22Rv1 (cell line): ENCODE measurements around the gene AXL.

ENCODE experiments used
- ZFX ChIP-seq: fragments of 450-650 bp; IDR thresholded peaks from 2 replicates; pipeline ENCODE4 v1.6.1; 2017; ENCODE audit warnings: antibody characterized with exemption, borderline replicate concordance
- TF ChIP-seq, protein P1 (sequence below): fragments of 450-650 bp; IDR thresholded peaks from 2 replicates; pipeline ENCODE4 v1.5.1; 2017; ENCODE audit warnings: mild to moderate bottlenecking

DNA sequence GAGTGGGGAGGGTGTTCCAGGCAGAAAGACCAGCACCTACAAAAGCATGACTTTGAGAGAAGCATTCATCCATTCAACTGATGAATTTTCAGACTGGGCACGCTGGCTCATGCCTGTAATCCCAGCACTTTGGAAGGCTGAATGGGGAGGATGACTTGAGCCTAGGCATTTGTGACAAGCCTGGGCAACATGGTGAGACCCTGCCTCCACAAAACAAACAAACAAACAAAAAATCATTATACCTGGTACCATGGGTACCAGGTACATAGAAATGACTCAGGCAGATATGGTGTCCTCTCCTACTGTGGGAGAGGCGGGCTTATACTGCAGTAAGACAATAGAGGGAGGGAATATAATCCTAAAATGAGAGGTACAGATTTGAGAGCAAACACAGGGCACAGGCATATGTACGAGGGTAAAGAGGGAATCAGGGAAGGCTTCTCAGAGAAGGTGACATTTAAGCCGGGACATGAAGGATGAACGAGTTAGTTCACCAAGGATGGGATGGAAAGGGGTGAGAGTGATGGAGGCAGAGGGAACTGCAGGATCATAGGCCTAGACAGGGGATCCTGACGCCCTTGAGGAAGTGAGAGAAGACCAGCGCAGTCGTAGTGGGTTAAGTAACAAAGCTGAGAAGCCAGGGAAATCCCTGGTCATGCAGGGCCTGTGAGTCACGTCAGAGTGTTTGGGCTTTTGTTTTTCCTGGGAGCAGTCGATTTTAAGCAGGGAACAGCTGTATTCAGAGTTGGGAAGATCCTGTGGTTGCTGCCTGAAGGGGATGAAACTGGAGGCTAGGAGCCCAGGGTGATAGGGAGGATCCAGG is 23.1 kb upstream of the AXL start:
- TF ChIP-seq, protein P1, sequence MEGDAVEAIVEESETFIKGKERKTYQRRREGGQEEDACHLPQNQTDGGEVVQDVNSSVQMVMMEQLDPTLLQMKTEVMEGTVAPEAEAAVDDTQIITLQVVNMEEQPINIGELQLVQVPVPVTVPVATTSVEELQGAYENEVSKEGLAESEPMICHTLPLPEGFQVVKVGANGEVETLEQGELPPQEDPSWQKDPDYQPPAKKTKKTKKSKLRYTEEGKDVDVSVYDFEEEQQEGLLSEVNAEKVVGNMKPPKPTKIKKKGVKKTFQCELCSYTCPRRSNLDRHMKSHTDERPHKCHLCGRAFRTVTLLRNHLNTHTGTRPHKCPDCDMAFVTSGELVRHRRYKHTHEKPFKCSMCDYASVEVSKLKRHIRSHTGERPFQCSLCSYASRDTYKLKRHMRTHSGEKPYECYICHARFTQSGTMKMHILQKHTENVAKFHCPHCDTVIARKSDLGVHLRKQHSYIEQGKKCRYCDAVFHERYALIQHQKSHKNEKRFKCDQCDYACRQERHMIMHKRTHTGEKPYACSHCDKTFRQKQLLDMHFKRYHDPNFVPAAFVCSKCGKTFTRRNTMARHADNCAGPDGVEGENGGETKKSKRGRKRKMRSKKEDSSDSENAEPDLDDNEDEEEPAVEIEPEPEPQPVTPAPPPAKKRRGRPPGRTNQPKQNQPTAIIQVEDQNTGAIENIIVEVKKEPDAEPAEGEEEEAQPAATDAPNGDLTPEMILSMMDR, result no peak
- TF ChIP-seq ZFX, result no peak
